ENCODE measurements around the gene S100A4.
"Not testable (repeated sequence)": the region's sequence is repeated elsewhere in the genome, so short reads cannot be mapped to it uniquely, and the experiment has no call there.

The S100A4 gene

GRCh38 chr1:153566414-153567371, 21.1 kb upstream of the S100A4 start:
- DNase-seq = peak; percentile 79 to 94

GRCh38 chr1:153565529-153566374, 20.1 kb upstream of the S100A4 start, which contains the start of gene S100A2:
TSS of gene S100A2 (minus strand) at chr1:153565844. CDS start at chr1:153563877, 1,967 bp downstream.
- peak; percentile 47 to 68 for DNase-seq

- no peak for DNase-seq
Measured at GRCh38 chr1:153563991-153564390, 18.4 kb upstream of the S100A4 start.

GRCh38 chr1:153563483-153563901, 17.9 kb upstream of the S100A4 start:
- DNase-seq = no peak

GRCh38 chr1:153562021-153562420, 16.4 kb upstream of the S100A4 start:
- not testable (repeated sequence) for DNase-seq

- DNase-seq = no peak
Measured at GRCh38 chr1:153561466-153561985, 15.9 kb upstream of the S100A4 start.

GRCh38 chr1:153560771-153561465, 15.3 kb upstream of the S100A4 start:
- DNase-seq = no peak

- DNase-seq = no peak
Measured at GRCh38 chr1:153560241-153560640, 14.6 kb upstream of the S100A4 start.

GRCh38 chr1:153557877-153558276, 12.3 kb upstream of the S100A4 start:
- DNase-seq = no peak

- DNase-seq = no peak
Measured at GRCh38 chr1:153556348-153556747, 10.7 kb upstream of the S100A4 start.

GRCh38 chr1:153553830-153554541, 8.4 kb upstream of the S100A4 start:
- DNase-seq = no peak

- DNase-seq = no peak
Measured at GRCh38 chr1:153553096-153553495, 7.5 kb upstream of the S100A4 start.

GRCh38 chr1:153552335-153552734, 6.7 kb upstream of the S100A4 start:
- DNase-seq = no peak

GRCh38 chr1:153550827-153551500, 5.4 kb upstream of the S100A4 start:
- DNase-seq = no peak

GRCh38 chr1:153550398-153550758, 4.8 kb upstream of the S100A4 start:
- DNase-seq = no peak

GRCh38 chr1:153549741-153550397, 4.3 kb upstream of the S100A4 start:
- DNase-seq = no peak

GRCh38 chr1:153548722-153549688, 3.4 kb upstream of the S100A4 start, which contains the start of gene S100A3:
TSS of gene S100A3 (minus strand) at chr1:153549258. CDS start at chr1:153548485, 773 bp downstream.
- no peak for DNase-seq

- no peak for DNase-seq
Measured at GRCh38 chr1:153547560-153548551, 2.2 kb upstream of the S100A4 start.

Data from stimulated activated CD4-positive, alpha-beta T cell treated with anti-CD3 and anti-CD28 coated beads, Interleukin-4, amount 100 ng/mL, for 4 hours (primary cell).